GM19328 (cell line): Measurements from ENCODE around the gene CCDC3.

Experiments
- ATAC-seq: cut with Tn5 transposase; IDR thresholded peaks from one replicate; pipeline ENCODE4 v1.9.1; 2021; ENCODE audit warnings: mild to moderate bottlenecking, moderate library complexity; ENCODE audit not compliant: unreplicated experiment

The CCDC3 gene

GRCh38 chr10:12846718-12847117 lies 154.8 kb downstream of the CCDC3 start:
- no peak for ATAC-seq
